ENCODE data around the gene FGFRL1.

The FGFRL1 gene

DNA sequence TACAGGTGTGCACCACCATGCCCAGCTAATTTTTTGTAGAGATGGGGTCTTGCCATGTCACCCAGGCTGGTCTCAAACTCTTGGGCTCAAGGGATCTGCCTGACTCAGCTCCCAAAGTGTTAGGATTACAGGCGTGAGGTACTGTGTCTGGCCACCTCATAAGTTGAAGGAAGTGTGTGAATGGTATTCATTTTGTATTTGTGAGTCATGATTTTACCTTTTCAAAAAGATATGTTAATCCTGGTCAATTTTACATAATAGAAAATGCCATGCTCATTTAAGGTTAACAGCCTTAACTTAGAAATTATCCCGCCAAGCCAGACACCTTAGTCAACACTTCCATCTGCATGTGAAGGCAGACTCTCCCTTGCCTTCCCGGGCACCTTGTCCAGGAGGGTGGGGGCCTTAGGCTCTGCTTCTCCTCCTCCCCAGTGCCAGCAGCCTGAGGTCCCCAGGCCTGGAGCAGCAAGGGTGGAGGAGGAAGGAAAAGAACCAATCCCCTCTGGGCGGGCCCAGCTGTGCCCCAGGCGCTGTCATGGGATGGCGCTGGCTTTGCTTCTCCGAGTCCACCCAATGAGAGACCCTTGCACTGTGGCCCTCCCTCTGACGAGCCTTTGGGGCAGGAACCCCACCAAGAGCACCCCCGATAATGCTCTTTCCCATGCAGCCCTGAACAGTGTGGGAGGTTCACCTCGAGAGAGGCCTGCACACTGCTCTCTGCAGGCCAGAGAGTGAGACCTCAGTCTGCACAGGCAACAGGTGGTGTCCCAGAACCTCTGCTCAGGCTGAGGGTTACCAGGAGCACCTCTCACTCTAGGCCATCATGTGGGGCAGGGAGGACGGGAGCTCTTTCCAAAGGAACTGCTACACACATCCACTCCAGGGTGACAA lies 64.6 kb downstream of the FGFRL1 start:
- no peak for DNase-seq (ENCODE audit: low read depth)
